ENCODE measurements around the gene SRC.

GRCh38 chr20:37384683-37385174 is 38.8 kb downstream of the SRC start:
- no peak for TF ChIP-seq POLR2A (IDR thresholded peaks at IDR 0.05)
- peak; percentile 85 to 95 (median 92) for TF ChIP-seq CTCF (IDR thresholded peaks at IDR 0.05)
- TF ChIP-seq POLR2AphosphoS5 (IDR thresholded peaks at IDR 0.05) = no peak

All from prostate gland (tissue), 2 donors.